GM12891 (cell line): ENCODE measurements around the gene KRTAP12-1.

Source experiments
- POLR2A ChIP-seq: IDR thresholded peaks from 2 replicates; pipeline ENCODE4 v1.6.1; 2011; ENCODE audit warnings: low read depth, low read length, control low read depth
- POLR2AphosphoS5 ChIP-seq: IDR thresholded peaks from 2 replicates; pipeline ENCODE4 v1.6.1; 2011; ENCODE audit warnings: low read depth, low read length, control low read depth

GRCh38 chr21:44647222-44647552 is 34.8 kb downstream of the KRTAP12-1 start:
- TF ChIP-seq POLR2A (no peak), POLR2AphosphoS5 (no peak)
